ENCODE data around the gene PDYN.
"Not testable (repeated sequence)": the region's sequence is repeated elsewhere in the genome, so short reads cannot be mapped to it uniquely, and the experiment has no call there.

Gene PDYN

DNA sequence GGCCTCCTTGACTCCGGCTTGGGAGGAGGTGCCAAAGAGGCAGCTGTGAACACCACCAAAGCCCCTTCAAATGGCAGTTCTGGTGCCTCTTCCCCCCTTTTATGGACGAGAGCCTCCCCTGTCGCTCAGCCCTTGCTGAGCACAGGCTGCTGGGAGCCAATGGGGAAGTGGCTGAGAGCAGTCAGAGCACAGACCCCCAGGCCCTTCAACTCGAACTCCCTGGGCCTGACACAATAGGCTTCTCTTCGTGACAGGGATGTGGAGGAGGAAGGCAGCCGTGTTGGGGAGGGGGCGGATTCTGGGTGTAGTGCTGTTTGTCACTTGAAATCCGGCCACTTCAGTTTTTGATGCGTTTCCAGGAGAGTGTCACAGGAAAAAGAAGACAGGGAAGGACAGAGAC, at the start of gene PDYN:
Gene PDYN (minus strand): TSS at position 73 of the 400 bp plus-strand sequence. CDS start 10,974 bp downstream, outside the sequence.
- no peak for DNase-seq

DNA sequence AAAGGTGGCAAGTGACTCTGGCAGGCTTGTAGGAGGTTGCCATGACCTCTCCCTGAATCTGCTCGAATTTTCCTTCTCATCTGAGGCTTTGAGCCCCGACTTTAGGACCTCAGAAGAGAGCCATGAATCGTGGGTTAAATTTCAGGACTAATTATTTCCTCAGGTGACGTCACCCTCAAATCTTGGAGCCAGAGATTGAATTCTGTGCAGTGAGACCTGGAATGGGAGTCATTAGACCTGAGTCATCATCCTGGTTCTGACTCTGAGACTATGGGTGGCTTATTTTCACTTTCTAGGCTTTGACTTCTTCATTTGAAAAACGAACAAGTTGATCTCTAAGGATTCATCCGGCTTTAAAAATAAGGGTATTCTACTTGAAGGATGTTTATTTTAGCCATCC, 48.5 kb upstream of the PDYN start:
- DNase-seq, result no peak

DNA sequence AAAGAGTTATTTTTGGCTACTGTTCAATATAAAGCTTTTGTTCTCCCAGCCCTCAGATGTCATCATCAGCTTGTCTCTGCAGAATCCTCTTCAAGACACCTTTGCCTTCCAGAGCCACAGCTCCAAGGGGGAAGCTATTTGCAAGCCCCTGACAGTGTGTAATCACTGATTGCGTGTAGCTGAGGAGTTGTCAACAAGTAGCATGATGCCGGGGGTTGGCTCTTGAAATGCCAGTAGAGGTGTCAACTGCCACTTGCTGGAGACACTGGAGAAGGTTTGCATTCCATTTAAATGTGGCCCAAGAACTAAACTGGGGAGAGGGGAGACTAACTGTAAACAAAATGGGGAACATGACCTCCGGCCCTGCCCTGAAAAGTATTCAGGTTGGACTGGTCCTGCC, 44.3 kb upstream of the PDYN start:
- no peak for DNase-seq

DNA sequence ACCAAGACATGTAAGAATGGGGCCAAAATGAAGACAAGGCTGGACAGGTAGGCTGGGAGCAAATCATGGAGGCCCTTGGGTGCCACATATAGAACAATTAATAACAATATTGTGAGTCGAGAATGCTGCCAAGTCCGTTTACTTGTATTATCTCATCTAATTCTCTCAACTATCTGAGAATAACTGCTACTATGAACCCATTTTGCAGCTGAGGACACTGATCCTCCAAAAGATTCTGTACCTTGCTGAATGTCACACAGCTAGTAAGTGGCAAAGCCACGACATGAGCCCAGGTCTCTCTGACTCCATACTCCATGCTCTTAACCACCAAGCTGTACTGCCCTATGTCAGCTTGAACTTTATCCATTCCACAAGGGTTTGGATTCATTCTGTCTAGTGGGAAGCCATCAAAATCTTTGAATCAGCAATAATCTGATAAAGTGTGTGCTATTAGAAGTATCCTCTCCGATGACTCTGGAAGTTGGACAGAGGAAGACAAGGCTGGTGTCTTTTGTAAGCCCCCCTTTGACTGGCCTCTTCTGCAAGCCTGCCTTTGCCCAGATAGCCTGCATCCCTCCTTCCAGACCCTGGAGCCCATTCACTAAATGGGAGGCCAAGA, 43.5 kb upstream of the PDYN start:
- DNase-seq, result no peak

DNA sequence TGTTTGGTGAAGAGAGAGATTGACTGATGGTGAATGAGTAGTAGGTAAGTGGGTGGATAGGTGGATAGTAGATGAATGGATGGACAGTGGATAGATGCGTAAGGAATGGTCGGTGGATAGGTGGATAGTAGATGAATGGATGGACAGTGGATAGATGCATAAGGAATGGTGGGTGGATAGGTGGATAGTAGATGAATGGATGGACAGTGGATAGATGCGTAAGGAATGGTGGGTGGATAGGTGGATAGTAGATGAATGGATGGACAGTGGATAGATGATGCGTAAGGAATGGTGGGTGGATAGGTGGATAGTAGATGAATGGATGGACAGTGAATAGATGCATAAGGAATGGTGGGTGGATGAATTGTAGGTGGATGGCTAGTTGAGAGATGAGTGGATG, 42.5 kb upstream of the PDYN start:
- not testable (repeated sequence) for DNase-seq

DNA sequence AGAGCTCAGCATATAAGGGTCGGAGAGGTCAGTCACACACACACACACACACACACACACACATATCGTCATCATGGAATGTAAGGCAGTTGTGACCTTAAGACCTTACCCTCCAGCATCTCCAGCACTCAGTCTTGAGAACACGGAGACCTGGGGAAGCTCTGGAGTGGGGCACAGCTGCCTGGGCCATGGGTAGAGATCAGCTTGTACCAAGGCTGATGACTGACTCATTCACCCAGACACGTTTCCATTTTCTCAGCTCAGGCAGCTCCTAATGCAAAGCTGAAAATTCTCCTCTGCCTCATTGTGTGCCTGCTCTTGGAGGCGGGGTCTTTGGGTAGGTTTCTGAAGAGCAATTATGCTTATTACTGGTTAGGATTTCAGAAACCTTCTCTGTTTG, 38.3 kb upstream of the PDYN start:
- DNase-seq, result no peak

DNA sequence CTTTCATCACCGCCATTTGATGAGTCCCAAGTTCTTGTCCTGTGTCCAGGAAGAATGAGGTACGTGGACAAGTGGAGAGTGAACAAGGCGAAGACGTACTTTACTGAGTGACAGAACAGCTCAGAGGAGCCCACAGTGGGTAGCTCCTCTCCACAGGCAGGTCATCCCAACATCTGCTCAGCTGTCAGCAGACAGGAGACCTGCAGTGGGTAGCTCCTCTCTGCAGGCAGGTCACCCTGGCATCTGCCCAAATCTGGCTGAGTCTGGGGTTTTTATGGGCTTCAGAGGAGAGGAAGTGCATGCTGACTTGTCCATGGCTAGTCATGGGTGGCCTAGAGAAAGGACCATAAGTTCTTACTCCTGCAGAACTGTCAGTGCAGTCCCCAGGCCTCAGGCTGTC, 32.7 kb upstream of the PDYN start:
- no peak for DNase-seq

DNA sequence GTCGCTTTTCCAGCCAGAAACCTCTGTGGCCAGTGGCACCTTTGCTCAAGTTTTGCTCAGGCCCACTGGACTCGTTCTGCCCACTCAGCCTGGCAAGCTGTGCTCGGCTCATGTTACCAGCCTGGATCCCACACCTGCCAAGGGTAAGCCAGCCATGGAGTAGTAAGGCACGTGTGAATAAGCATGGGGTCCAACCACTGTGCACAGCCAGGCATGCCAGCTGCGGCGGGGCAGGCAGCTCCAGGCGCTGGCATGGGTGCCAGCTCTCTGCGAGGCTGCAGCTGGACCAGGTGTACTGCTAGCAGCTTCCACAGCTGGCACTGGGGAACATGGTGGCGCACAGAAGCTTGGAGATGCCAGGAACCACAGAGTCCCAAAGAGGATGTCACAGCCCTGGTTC, 32.1 kb upstream of the PDYN start:
- DNase-seq, result no peak

DNA sequence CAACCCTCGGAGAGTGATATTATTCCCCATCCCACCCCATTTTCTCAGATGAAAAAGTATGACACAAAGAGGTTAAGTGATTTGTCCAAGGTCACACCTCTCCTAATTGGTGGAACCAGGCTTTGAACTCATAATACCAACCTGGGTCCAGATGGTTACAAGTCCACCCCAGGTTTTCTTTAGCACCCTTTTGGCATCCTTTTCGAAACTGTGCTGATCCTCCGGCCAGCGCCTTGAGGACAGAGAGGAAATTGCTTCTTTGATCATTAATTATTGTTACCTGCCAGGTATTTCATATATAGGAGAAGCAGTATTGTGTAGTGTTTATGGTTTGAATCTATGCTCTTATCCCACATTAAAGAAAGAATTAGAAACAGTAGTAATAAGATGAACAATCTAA, 29.3 kb upstream of the PDYN start:
- DNase-seq, result no peak

DNA sequence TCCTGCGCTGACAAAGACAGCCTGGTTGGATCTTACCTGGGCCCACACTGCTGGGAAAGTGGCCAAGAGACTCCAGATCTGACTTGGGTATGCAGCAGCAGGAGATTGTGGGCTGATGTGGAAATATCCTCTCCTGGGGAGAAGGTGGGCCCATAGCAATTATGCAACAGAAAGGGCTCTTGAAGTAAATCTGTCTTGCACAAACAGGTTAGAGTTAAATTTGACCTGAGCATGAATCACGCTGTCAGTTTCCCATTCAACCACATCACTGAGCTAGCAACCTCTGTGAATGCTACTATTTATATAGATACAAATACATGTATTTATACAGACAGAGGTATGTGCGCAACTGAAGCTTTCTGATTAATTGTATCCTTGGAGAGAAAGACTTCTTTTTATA, 28.3 kb upstream of the PDYN start:
- no peak for DNase-seq

DNA sequence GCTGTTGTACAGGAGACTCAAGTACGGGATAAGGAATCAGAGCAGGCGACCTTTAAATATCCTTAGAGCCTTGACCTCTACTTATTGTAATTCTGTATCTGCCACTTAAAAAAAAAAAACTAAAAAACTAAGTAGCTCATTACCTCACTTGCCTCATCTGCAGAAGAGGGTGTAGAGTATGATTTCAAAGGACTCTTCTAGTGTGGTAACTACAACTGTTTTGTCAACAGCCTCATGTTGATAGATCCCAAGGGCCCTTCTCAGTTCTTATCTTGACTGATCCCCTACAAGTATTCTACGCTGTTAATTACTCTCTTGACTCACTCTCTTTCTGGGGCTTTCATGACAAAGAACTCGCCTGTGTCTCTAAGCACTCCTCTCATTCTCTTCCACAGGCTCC, 16.7 kb upstream of the PDYN start:
- no peak for DNase-seq

DNA sequence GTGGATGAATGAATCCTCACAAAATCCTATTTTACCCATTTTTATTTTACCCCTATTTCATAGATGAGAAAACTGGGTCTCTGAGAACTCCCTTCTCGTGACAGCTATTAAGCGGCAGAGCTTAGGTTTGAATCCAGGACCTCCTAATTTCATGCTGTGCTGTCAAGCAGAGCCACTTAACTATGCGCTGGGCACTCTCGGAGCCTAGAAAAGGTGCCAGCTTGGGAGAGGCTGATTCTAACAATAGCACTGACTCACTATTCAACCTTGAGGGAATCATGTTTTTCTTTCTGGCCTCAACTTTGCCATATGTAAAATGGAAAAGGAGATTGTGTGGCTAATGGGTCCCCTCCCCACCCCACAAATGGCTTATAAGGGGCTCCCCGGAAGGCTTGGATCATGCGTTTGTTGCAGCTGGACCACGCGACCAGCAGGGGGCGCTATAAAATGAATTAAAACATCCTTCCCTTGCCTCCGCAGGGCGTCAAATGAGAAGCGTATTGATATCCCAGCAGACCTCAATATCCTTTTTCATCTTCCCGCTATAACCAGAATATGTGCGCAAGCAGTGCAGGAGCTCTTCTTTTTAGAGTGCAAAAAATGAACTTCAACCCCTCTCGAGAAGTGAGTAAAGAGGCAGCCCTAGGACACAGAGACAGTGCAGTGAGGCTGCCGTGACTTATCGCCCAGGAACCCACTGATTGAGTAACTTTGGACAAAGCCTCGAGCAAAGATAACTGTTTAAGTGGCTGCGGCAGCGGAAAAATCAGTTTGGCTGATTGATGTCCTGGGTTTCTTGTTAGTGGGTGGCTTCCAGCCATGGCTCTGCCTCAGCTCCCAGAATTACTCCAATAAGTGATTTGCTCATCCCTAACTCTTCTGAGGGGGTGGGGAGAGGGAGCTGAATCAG, 12.8 kb upstream of the PDYN start:
- peak in 2 of 14 donors; percentile 2 for DNase-seq

DNA sequence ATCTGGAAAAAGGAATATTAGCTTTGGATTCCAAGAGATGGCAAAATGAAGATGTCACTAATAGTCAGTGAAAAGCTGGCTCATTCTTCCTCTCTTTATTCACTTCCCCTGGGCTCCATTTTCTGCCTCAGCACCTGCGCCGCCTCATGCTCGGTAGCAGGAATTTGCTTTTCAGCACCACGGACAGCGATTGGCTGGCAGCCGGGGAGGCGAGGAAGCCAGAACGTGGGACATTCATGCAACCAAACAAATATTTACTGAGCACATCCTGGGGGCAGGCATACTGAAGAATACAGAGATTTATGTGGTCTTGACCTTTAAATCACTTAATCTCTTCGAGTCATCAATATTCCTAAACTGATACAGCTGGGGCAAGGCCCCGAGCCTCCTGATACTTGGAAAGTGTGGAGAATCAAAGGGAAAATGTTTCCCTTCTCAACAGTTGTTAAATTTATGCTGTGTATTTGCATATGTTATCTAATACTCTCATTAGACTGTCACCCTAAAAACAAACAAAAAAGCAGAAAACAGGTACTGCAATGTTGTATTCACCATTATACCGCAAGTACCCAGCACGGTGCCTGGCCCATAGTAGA, 12.1 kb upstream of the PDYN start:
- DNase-seq, result peak in 9 of 14 donors; percentile 3 to 61 (median 18)

DNA sequence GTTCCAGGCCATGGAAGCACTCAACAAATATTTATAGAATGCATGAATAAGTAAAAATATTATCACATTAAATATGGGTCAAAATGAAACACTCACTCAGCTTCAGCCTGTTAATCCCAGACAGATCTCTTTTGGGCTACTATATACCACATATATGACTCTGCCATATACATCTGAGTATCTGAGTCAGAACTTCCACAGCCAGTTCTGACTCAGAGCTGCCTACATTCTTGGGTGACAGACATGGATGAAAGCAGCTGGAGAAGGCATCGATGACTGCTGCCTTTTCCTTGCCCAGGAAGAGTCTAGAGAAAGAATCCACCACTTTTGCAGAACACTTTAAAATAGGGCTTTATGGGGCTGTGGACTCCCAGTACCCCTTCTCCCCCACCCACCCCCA, 11.5 kb upstream of the PDYN start:
- DNase-seq, result no peak

DNA sequence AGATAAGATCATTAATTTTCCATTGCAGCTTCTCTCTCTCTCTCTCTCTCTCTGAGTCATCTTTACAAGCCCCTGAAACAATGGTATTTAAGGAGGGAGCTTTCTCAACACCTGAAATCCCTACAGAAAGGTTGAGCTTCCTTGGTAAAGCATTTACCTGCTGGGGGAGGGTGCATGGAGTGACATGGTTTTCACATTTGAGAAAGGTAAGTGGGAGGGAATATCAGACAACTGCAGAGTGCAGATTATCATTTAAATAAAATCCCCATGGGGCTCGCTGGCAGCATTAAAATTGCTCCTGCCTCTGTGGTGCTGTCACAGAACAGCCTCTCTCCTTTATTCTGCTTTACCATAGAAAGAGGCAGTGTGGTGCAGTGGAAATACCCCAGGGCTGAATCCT, 10.3 kb upstream of the PDYN start:
- no peak for DNase-seq

DNA sequence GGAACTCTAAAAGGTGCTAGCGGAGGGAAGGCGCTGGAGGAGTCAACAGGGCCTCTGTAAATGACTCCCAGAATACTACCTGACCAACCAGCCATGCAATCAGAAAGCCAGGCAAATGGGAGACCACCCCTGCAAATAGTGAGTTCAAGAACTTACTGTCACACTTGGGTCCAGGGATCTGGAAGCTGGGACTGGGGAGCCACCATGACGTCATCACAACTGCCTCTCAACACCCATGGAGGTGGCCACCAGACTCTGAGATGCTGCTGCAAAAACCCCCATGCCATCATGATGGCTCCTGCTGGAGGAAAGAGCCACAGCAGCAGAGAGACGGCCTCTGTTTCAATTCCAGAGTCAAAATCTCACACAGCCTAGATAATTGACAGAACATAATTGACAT, 8.5 kb upstream of the PDYN start:
- no peak for DNase-seq

DNA sequence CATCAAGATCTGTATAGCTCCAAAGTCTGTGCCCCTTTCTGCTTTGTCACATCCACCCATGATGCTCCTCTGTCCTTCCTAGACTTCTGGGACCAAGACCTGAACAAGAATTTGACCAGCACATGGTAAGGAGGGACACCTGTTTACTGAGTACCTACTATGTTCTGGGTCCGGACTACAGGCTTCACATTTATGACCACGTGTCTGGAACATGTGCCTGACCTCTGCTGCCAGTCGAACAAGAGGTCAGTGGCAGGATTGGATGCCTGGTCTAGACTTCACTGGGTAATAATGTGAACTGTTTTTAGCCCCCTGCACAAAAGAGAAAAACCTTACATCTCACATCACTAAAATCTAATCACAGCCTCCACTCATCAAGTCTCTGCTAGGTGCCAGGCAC, 7.3 kb upstream of the PDYN start:
- DNase-seq, result no peak

DNA sequence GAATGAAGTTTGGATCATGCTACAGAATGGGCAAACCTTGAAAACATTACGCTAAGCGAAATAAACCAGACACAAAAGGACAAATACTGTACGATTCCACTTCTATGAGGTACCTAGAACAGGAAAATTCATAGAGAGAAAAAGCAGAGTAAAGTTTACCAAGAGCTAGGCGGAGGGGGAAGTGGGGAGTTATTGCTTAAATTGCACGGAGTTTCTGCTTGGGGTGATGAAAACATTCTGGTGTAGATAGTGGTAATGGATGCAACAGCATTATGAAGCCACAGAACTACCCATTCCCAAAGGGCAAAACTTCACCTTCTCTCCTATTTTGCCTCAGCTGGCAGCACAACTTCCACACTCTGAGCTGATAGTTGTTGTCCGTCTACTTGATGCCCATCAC, 6.4 kb upstream of the PDYN start:
- no peak for DNase-seq

DNA sequence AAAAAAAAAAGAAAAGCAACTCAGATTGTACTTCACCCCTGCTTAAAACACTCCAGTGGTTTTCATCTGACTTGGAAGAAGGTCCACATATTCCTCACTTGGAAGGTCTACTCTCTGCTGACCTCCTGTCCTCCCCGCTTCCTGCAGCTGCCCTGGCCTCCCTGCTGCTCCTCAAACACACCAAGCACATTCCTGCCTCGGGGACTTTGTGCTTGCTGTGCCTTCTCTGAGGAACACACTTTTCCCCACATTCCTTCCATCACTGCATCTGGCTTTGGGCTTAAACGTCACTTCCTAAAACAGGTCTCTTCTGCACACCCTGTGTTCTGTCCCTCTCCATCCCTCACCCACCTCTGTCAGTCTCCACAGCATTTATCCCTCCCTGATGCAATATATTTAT, 4.9 kb upstream of the PDYN start:
- DNase-seq, result no peak

DNA sequence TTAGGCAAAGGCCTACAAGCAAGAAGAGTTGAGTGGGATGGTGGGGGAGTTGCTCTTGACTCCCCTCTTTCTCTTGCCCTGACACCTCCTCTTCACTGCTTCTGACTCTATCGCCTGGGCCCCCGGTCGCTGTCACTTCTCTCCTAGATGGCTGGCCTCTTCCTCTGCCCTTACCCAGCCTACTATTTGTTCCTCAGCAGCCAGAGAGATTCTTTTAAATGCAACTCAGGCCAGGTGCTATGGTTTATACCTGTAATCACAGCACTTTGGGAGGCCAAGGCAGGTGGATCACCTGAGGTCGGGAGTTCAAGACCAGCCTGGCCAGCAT, 4.3 kb upstream of the PDYN start:
- no peak for DNase-seq

DNA sequence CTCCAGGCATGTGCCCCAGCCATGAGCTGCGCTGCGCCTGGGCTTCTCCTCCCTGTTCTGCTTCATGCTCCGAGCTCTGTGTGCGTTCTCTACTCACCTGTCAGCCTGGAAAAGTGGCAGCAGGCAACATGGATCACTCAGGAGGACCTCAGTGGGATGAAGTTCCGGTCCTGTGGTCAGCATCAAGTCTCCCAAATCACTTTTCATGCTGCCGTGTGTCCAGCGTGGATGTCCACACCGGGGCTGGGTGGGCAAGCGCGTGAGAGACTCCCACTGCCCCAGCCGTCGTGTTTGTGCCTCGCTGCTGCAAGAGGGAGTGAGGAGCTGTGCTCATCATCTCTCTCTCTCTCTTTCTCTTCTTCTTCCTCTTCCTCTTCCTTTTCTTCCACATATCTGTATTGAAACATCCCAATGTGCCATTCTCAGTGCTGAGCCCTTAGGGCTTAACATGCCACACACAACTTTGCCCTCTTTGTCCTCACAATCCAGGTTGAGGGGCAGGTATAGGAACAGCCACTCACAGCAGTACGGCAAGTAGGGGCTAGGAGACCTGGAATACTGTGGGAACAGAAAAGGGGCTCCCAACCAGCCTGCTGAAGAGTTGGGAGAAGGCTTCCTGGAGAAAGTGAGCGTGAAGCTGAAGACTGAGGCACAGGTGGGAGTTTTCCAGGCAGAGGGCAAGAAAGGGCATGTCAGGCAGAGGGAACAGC, 3.8 kb upstream of the PDYN start:
- DNase-seq, result no peak

DNA sequence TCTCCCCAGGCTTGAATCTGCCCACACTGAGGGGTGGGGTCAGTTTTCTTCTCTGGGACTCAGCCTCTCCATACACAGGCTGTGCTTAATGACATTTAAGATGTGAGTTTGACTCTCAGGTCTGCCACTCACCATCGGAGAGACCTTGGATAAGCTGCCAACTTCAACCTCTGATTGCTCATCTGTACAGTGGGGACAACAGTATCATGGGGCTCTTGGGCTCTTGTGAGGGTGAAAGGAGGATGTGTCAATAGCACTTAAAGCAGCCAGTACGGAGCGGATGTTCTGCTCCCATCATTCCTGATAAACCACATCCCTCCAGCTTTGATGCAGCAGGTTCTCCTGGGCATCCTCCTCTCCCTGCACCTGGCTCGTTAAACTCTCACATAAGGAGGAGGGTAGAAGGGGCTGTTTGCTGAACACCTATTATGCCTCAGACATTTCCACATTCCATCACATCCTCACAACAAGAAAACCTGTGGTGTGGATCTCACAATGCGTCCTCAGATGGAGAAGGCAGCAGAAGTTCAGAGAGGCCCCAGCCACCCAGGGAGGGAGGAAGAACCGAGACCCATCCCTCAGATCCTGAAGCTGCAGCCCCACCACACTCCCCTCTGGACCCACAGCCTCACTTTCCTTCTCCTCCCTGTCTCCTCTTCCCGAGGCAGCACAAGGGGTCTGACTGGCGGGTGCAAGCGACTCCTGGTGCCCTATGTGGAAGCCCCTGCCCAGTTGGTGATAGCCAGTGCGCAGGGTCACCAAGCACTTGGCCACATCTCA, 1.9 kb upstream of the PDYN start:
- DNase-seq, result no peak

DNA sequence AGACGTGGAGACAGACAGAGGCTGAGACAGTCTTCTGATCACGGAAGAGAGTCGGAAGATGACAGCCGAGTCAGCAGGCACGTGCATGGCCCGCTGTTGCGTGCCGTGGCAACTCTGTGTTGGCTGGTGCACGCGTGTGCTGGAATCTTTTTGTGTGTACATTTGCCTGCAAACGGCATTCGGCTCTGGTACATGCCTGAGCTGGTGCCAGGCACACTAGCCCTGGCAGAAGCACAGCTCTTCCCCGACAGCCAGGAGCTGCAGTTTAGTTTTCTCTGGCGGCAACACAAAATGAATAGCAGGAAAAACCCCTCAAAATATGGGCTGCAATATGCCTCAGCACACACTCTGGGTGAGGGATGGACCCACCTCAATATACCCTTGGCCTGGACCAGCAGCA, 769 bp upstream of the PDYN start:
- DNase-seq, result no peak
